ENCODE measurements around the gene MIB1.

MIB1 gene

GRCh38 chr18:21739604-21740537 lies 721 bp upstream of the MIB1 start:
- H3K4me2 ChIP-seq (ENCODE audit: low read depth, low read length) = peak overlapping the region; percentile 64
- H3K4me1 ChIP-seq (ENCODE audit: low read length) = peaks cover 26% of the 10 kb centered on the region
- no peaks in the 10 kb centered on the region for H3K27me3 ChIP-seq (replicated peaks; ENCODE audit: insufficient read depth, low read length)
- H3K9me3 ChIP-seq (replicated peaks; ENCODE audit: insufficient read depth, low read length) = no peaks in the 10 kb centered on the region
- peak overlapping the region; percentile 58 for H2AFZ ChIP-seq (ENCODE audit: low read length)
- H4K20me1 ChIP-seq (ENCODE audit: insufficient read depth, low read length) = no peaks in the 10 kb centered on the region
- no peak overlapping the region for H3K9ac ChIP-seq (ENCODE audit: low read length)
- DNase-seq = no peak
- H3K79me2 ChIP-seq (ENCODE audit: low read length) = peaks cover 31% of the 10 kb centered on the region
- H3K4me3 ChIP-seq (ENCODE audit: low read length) = peak overlapping the region; percentile 97
- H3K36me3 ChIP-seq (replicated peaks; ENCODE audit: insufficient read depth, low read length) = no peaks in the 10 kb centered on the region
- TF ChIP-seq EZH2phosphoT487 (IDR thresholded peaks at IDR 0.05; ENCODE audit: low read length) (no peak), CTCF (IDR thresholded peaks at IDR 0.05; ENCODE audit: low read length) (no peak), EZH2 (optimal IDR thresholded peaks at IDR 0.05; ENCODE audit: low read depth, low read length) (no peak)
- no peaks in the 10 kb centered on the region for H3K9me2 ChIP-seq (replicated peaks; ENCODE audit: insufficient read depth, low read length)
- peaks cover 10% of the 10 kb centered on the region for H3F3A ChIP-seq (ENCODE audit: insufficient read depth, low read length)
- H3K27ac ChIP-seq (ENCODE audit: low read length) = peak overlapping the region; percentile 23; the same call in 1 of the 2 replicates

GRCh38 chr18:21741312-21741561 lies 645 bp downstream of the MIB1 start:
- Histone ChIP-seq H3K4me1 (ENCODE audit: low read length) (peaks cover 22% of the 10 kb centered on the region), H3K4me3 (ENCODE audit: low read length) (peak overlapping the region; percentile 97), H3K9ac (ENCODE audit: low read length) (peak overlapping the region; percentile 97; the same call in 1 of the 2 replicates), H3K36me3 (replicated peaks; ENCODE audit: insufficient read depth, low read length) (no peaks in the 10 kb centered on the region), H3K27ac (ENCODE audit: low read length) (peak overlapping the region; percentile 93; the same call in 1 of the 2 replicates), H3K9me3 (replicated peaks; ENCODE audit: insufficient read depth, low read length) (no peaks in the 10 kb centered on the region), H4K20me1 (ENCODE audit: insufficient read depth, low read length) (no peaks in the 10 kb centered on the region), H2AFZ (ENCODE audit: low read length) (peak overlapping the region; percentile 97; the same call in 1 of the 2 replicates), H3K27me3 (replicated peaks; ENCODE audit: insufficient read depth, low read length) (no peaks in the 10 kb centered on the region), H3K79me2 (ENCODE audit: low read length) (peaks cover 45% of the 10 kb centered on the region), H3K4me2 (ENCODE audit: low read depth, low read length) (no peak overlapping the region), H3K9me2 (replicated peaks; ENCODE audit: insufficient read depth, low read length) (no peaks in the 10 kb centered on the region), H3F3A (ENCODE audit: insufficient read depth, low read length) (peaks cover 12% of the 10 kb centered on the region)
- no peak for TF ChIP-seq CTCF (IDR thresholded peaks at IDR 0.05; ENCODE audit: low read length)
- no peak for TF ChIP-seq EZH2 (optimal IDR thresholded peaks at IDR 0.05; ENCODE audit: low read depth, low read length)
- no peak for TF ChIP-seq EZH2phosphoT487 (IDR thresholded peaks at IDR 0.05; ENCODE audit: low read length)
- DNase-seq = no peak

GRCh38 chr18:21741562-21742314 lies 1.1 kb downstream of the MIB1 start:
- H3K4me3 ChIP-seq (ENCODE audit: low read length) = peak overlapping the region; percentile 92
- H3K9me3 ChIP-seq (replicated peaks; ENCODE audit: insufficient read depth, low read length) = no peaks in the 10 kb centered on the region
- no peak for TF ChIP-seq EZH2phosphoT487 (IDR thresholded peaks at IDR 0.05; ENCODE audit: low read length)
- TF ChIP-seq EZH2 (optimal IDR thresholded peaks at IDR 0.05; ENCODE audit: low read depth, low read length) = no peak
- no peak for TF ChIP-seq CTCF (IDR thresholded peaks at IDR 0.05; ENCODE audit: low read length)
- peak overlapping the region; percentile 64 for H2AFZ ChIP-seq (ENCODE audit: low read length)
- peak overlapping the region; percentile 70 for H3K9ac ChIP-seq (ENCODE audit: low read length)
- peaks cover 13% of the 10 kb centered on the region for H3F3A ChIP-seq (ENCODE audit: insufficient read depth, low read length)
- H3K27ac ChIP-seq (ENCODE audit: low read length) = no peak overlapping the region
- peak overlapping the region; percentile 87 for H3K4me2 ChIP-seq (ENCODE audit: low read depth, low read length)
- no peaks in the 10 kb centered on the region for H3K27me3 ChIP-seq (replicated peaks; ENCODE audit: insufficient read depth, low read length)
- no peaks in the 10 kb centered on the region for H3K36me3 ChIP-seq (replicated peaks; ENCODE audit: insufficient read depth, low read length)
- peaks cover 27% of the 10 kb centered on the region for H3K4me1 ChIP-seq (ENCODE audit: low read length)
- no peaks in the 10 kb centered on the region for H3K9me2 ChIP-seq (replicated peaks; ENCODE audit: insufficient read depth, low read length)
- no peaks in the 10 kb centered on the region for H4K20me1 ChIP-seq (ENCODE audit: insufficient read depth, low read length)
- peaks cover 50% of the 10 kb centered on the region for H3K79me2 ChIP-seq (ENCODE audit: low read length)
- peak; percentile 34 for DNase-seq

Data from MM.1S (cell line).